A549 (cell line): ENCODE results near the gene NKTR. TPM values are rescaled to one million over a fixed set of nuclear protein-coding genes. Genes with fewer than 3 reads are reported as not detected.

Experiments
- ATAC-seq, 2 experiments: fragments of 200-7000 bp in 1 of 2; fragments of >200 bp in 1 of 2; cut with Nextera tagmentation in 1 of 2; cut with Tn5 transposase in 1 of 2; 3 replicates each; pipeline versions ENCODE4 v1.8.0 to v1.9.1; 2018 to 2020; ENCODE audit warnings: mild to moderate bottlenecking in 1 of 2, moderate library complexity in 1 of 2
- CTCF ChIA-PET: fragments of 300-600 bp; sonication (Branson Sonifier 250); formaldehyde crosslinking; extraction: SDS; loops from one replicate; lab custom pipeline; 2021; ENCODE audit warnings: antibody characterized with exemption, inconsistent platforms; lab: Yijun Ruan, JAX
- POLR2A ChIA-PET: fragments of 350-600 bp; formaldehyde crosslinking; extraction: SDS; loops from one replicate; lab custom pipeline; 2021; ENCODE audit warnings: antibody characterized with exemption, inconsistent platforms; lab: Yijun Ruan, JAX
- DNase-seq, 2 experiments: peaks; one replicate each; pipeline versions ENCODE4 v3.0.0 to v3.0.0-alpha.2; 2011 to 2016; ENCODE audit warnings: low read depth in 1 of 2, low spot score in 1 of 2
- FAIRE-seq: peaks from 2 replicates; lab custom pipeline; 2011; peaks lifted over from hg19 to GRCh38; lab: Jason Lieb, UNC
- H3K27ac ChIP-seq, 2 experiments: fragments of >200 bp; sonication (Bioruptor Twin); formaldehyde crosslinking; 3 replicates each; pipeline ENCODE4 v1.5.1; 2016 to 2017
- H3K4me1 ChIP-seq: fragments of >200 bp; sonication (Bioruptor Twin); formaldehyde crosslinking; 3 replicates; pipeline ENCODE4 v1.6.1; 2016
- H3K4me2 ChIP-seq: fragments of >200 bp; sonication (Bioruptor Twin); formaldehyde crosslinking; 3 replicates; pipeline ENCODE4 v1.6.1; 2016
- H3K4me3 ChIP-seq: fragments of >200 bp; sonication (Bioruptor Twin); formaldehyde crosslinking; 3 replicates; pipeline ENCODE4 v1.5.1; 2016
- H3K9me3 ChIP-seq: fragments of >200 bp; sonication (Bioruptor Twin); formaldehyde crosslinking; 3 replicates; pipeline ENCODE4 v1.6.1; 2016
- FOXS1 ChIP-seq: fragments of 250-450 bp; sonication (Bioruptor Pico); IDR thresholded peaks from 2 replicates; pipeline ENCODE4 v1.5.0; 2020; ENCODE audit warnings: mild to moderate bottlenecking, moderate library complexity
- HDAC2 ChIP-seq: fragments of 200-600 bp; sonication (generic); IDR thresholded peaks from 2 replicates; pipeline ENCODE4 v1.6.1; 2016
- HOXA7 ChIP-seq: fragments of 250-450 bp; sonication (Bioruptor Pico); IDR thresholded peaks from 2 replicates; pipeline ENCODE4 v1.5.0; 2020; ENCODE audit warnings: mild to moderate bottlenecking, moderate library complexity
- JUN ChIP-seq, 2 experiments: fragments of >200 bp; sonication (Bioruptor Twin); formaldehyde crosslinking; IDR thresholded peaks; 2 replicates in 1 of 2; 3 replicates in 1 of 2; pipeline ENCODE4 v1.6.1; 2016 to 2017
- JUNB ChIP-seq: fragments of >200 bp; sonication (Bioruptor Twin); formaldehyde crosslinking; IDR thresholded peaks from 2 replicates; pipeline ENCODE4 v1.6.1; 2016
- KDM5A ChIP-seq: fragments of 200-600 bp; sonication (generic); IDR thresholded peaks from 2 replicates; pipeline ENCODE4 v1.6.1; 2016; ENCODE audit warnings: antibody characterized with exemption, mild to moderate bottlenecking
- MAFK ChIP-seq: fragments of 450-650 bp; IDR thresholded peaks from 2 replicates; pipeline ENCODE4 v1.6.1; 2014; ENCODE audit not compliant: partially characterized antibody
- MAX ChIP-seq: IDR thresholded peaks from 2 replicates; pipeline ENCODE4 v1.6.1; 2012
- MAZ ChIP-seq: fragments of 150-350 bp; IDR thresholded peaks from 2 replicates; pipeline ENCODE4 v1.6.1; 2014; ENCODE audit warnings: antibody characterized with exemption, low read depth, low read length, borderline replicate concordance
- NPAS2 ChIP-seq: fragments of 250-450 bp; sonication (Bioruptor Pico); IDR thresholded peaks from 2 replicates; pipeline ENCODE4 v1.8.0; 2022; ENCODE audit warnings: mild to moderate bottlenecking, moderate library complexity, borderline replicate concordance
- POLR2AphosphoS2 ChIP-seq: conservative IDR thresholded peaks from 2 replicates; pipeline ENCODE4 v1.6.1; 2012; ENCODE audit warnings: low read length, improper control_type of control experiment, inconsistent platforms
- RFX5 ChIP-seq: fragments of 450-650 bp; IDR thresholded peaks from 2 replicates; pipeline ENCODE4 v1.7.1; 2014; ENCODE audit warnings: antibody characterized with exemption, mild to moderate bottlenecking, moderate library complexity
- SMC3 ChIP-seq: fragments of >200 bp; sonication (Bioruptor Twin); formaldehyde crosslinking; IDR thresholded peaks from 3 replicates; pipeline ENCODE4 v1.6.1; 2018; ENCODE audit warnings: inconsistent platforms
- SREBF2 ChIP-seq: fragments of 450-650 bp; IDR thresholded peaks from 2 replicates; pipeline ENCODE4 v1.6.1; 2014; ENCODE audit warnings: mild to moderate bottlenecking, moderate library complexity
- ZC3H11A ChIP-seq: fragments of 450-650 bp; IDR thresholded peaks from 2 replicates; pipeline ENCODE4 v1.6.1; 2014; ENCODE audit warnings: antibody characterized with exemption, mild to moderate bottlenecking
- ZNF302 ChIP-seq: fragments of 250-450 bp; sonication (Bioruptor Pico); IDR thresholded peaks from 2 replicates; pipeline ENCODE4 v1.9.0; 2021; ENCODE audit warnings: inconsistent platforms, mild to moderate bottlenecking, moderate library complexity
- WGBS: methylation state at CpG from one replicate; pipeline ENCODE4 v1.1.6; 2017; ENCODE audit errors: missing lambda C conversion rate; 5-methylcytosine and 5-hydroxymethylcytosine counted together
- polyA plus RNA-seq, 4 experiments: library from polyadenylated mRNA; depleted of rRNA in 3 of 4; stranded (reverse); fragments of >200 nt; fragmentation: RNase III in 1 of 4; extraction: RNeasy Plus Mini Kit Qiagen cat#74134 plus additional on column Dnase treatment in 1 of 4; gene quantifications; 2 replicates in 3 of 4; 3 replicates in 1 of 4; pipeline ENCODE4 v1.2.3, GENCODE V29; 2011 to 2017
- TF ChIP-seq, protein P1 (sequence below): fragments of 150-350 bp; IDR thresholded peaks from 2 replicates; pipeline ENCODE4 v1.6.1; 2014; ENCODE audit warnings: low read depth, mild to moderate bottlenecking, low read length
- TF ChIP-seq, protein P2 (sequence below): fragments of 250-450 bp; sonication (Bioruptor Pico); IDR thresholded peaks from 2 replicates; pipeline ENCODE4 v1.5.0; 2021; ENCODE audit warnings: mild to moderate bottlenecking, moderate library complexity, borderline replicate concordance
- TF ChIP-seq, protein P3 (sequence below): IDR thresholded peaks from 2 replicates; pipeline ENCODE4 v1.6.1; 2012

The NKTR gene
- polyA plus RNA-seq, 2 of the 4 experiments (the other 2 are of a cell fraction) = 16.2 to 49.3 TPM

DNA sequence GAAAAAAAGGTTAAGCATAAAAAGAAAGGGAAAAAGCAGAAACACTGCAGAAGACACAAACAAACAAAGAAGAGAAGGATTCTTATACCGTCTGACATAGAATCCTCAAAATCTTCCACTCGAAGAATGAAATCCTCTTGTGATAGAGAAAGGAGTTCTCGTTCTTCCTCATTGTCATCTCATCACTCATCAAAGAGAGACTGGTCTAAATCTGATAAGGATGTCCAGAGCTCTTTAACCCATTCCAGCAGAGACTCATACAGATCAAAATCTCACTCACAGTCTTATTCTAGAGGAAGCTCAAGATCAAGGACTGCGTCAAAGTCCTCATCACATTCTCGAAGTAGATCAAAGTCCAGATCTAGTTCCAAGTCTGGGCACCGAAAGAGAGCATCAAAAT is 36.5 kb downstream of the NKTR start:
- Histone ChIP-seq H3K4me3 (no peak overlapping the region), H3K9me3 (no peaks in the 10 kb centered on the region), H3K4me1 (peaks cover 6% of the 10 kb centered on the region), H3K4me2 (no peak overlapping the region), H3K27ac (no peak overlapping the region)
- ATAC-seq = no peak
- ChIA-PET POLR2A (no interaction called here), CTCF (interaction anchor here (0.8 to 1.4 kb wide), 3 partner anchors 16 to 65 kb away, joined by 3 to 6 read pairs (median 4); partner anchors contain the start of gene NKTR)
- WGBS = 88% methylated on average over 6 of the region's 6 CpGs
- DNase-seq = no peak
- no peak for TF ChIP-seq SMC3
- no peak for TF ChIP-seq ZNF302 (CRISPR knock-in tag)
- TF ChIP-seq FOXS1 (CRISPR knock-in tag) = no peak
- no peak for TF ChIP-seq JUN (IDR thresholded peaks at IDR 0.05)
- TF ChIP-seq HDAC2 = no peak
- no peak for TF ChIP-seq KDM5A
- no peak for TF ChIP-seq MAX
- no peak for FAIRE-seq

GRCh38 chr3:42638339-42638842 is 37.9 kb downstream of the NKTR start:
- DNase-seq (no peak), FAIRE-seq (no peak)
- POLR2A ChIA-PET = no interaction called here

GRCh38 chr3:42639192-42639591 is 38.7 kb downstream of the NKTR start:
- Histone ChIP-seq H3K9me3 (no peaks in the 10 kb centered on the region), H3K4me3 (no peak overlapping the region), H3K27ac (no peak overlapping the region), H3K4me2 (no peak overlapping the region), H3K4me1 (no peaks in the 10 kb centered on the region)
- 95% methylated on average over 6 of the region's 6 CpGs for WGBS
- ATAC-seq (no peak), FAIRE-seq (no peak), DNase-seq (no peak)
- ChIA-PET POLR2A (no interaction called here), CTCF (no interaction called here)
- TF ChIP-seq RFX5 = no peak
- no peak for TF ChIP-seq HOXA7 (CRISPR knock-in tag)
- TF ChIP-seq, protein P1, sequence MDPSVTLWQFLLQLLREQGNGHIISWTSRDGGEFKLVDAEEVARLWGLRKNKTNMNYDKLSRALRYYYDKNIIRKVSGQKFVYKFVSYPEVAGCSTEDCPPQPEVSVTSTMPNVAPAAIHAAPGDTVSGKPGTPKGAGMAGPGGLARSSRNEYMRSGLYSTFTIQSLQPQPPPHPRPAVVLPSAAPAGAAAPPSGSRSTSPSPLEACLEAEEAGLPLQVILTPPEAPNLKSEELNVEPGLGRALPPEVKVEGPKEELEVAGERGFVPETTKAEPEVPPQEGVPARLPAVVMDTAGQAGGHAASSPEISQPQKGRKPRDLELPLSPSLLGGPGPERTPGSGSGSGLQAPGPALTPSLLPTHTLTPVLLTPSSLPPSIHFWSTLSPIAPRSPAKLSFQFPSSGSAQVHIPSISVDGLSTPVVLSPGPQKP = no peak
- no peak for TF ChIP-seq MAZ
- TF ChIP-seq NPAS2 (CRISPR knock-in tag) = no peak

More at GRCh38 chr3:42638339-42638842, 37.9 kb downstream of the NKTR start:
- 84% methylated on average over 6 of the region's 6 CpGs for WGBS
- ATAC-seq = no peak
- Histone ChIP-seq H3K4me3 (no peak overlapping the region), H3K4me2 (no peak overlapping the region), H3K27ac (no peak overlapping the region), H3K9me3 (no peaks in the 10 kb centered on the region), H3K4me1 (no peaks in the 10 kb centered on the region)
- CTCF ChIA-PET = no interaction called here
- TF ChIP-seq MAFK = no peak
- TF ChIP-seq NPAS2 (CRISPR knock-in tag) = no peak
- TF ChIP-seq SREBF2 = no peak
- TF ChIP-seq POLR2AphosphoS2 = no peak
- no peak for TF ChIP-seq ZC3H11A
- TF ChIP-seq, protein P2, sequence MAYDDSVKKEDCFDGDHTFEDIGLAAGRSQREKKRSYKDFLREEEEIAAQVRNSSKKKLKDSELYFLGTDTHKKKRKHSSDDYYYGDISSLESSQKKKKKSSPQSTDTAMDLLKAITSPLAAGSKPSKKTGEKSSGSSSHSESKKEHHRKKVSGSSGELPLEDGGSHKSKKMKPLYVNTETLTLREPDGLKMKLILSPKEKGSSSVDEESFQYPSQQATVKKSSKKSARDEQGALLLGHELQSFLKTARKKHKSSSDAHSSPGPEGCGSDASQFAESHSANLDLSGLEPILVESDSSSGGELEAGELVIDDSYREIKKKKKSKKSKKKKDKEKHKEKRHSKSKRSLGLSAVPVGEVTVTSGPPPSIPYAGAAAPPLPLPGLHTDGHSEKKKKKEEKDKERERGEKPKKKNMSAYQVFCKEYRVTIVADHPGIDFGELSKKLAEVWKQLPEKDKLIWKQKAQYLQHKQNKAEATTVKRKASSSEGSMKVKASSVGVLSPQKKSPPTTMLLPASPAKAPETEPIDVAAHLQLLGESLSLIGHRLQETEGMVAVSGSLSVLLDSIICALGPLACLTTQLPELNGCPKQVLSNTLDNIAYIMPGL = no peak
- TF ChIP-seq JUNB = no peak
- TF ChIP-seq, protein P3, sequence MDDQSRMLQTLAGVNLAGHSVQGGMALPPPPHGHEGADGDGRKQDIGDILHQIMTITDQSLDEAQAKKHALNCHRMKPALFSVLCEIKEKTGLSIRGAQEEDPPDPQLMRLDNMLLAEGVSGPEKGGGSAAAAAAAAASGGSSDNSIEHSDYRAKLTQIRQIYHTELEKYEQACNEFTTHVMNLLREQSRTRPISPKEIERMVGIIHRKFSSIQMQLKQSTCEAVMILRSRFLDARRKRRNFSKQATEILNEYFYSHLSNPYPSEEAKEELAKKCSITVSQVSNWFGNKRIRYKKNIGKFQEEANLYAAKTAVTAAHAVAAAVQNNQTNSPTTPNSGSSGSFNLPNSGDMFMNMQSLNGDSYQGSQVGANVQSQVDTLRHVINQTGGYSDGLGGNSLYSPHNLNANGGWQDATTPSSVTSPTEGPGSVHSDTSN = no peak
